H1 (cell line): Measurements from ENCODE around the gene LEPR. TPM values are rescaled to one million over a fixed set of nuclear protein-coding genes. Genes with fewer than 3 reads are reported as not detected.
A peak's percentile ranks its signal among the peaks of the same experiment; 100 is the strongest.
"Not testable (repeated sequence)": the region's sequence is repeated elsewhere in the genome, so short reads cannot be mapped to it uniquely, and the experiment has no call there.

ENCODE experiments used
- CTCF ChIA-PET: fragments of 300-600 bp; sonication (Branson Sonifier 250); formaldehyde crosslinking; loops from one replicate; lab custom pipeline; 2021; ENCODE audit not compliant: partially characterized antibody; lab: Charles Lee
- POLR2A ChIA-PET: fragments of 300-600 bp; sonication (Branson Sonifier 250); formaldehyde crosslinking; loops from one replicate; lab custom pipeline; 2021; ENCODE audit warnings: inconsistent platforms; ENCODE audit not compliant: partially characterized antibody; lab: Charles Lee
- DNase-seq, 2 experiments: peaks; one replicate each; pipeline versions ENCODE4 v3.0.0 to v3.0.0-alpha.2; 2010 to 2022; ENCODE audit warnings: low spot score in 2 of 2, low read depth in 1 of 2, mixed read lengths in 1 of 2
- FAIRE-seq: peaks from 2 replicates; lab custom pipeline; 2011; peaks lifted over from hg19 to GRCh38; lab: Jason Lieb, UNC
- H2AFZ ChIP-seq: 2 replicates; pipeline ENCODE4 v1.8.1; 2012; ENCODE audit warnings: low read length, inconsistent platforms
- H2AK5ac ChIP-seq: 2 replicates; pipeline ENCODE4 v1.6.1; 2013; ENCODE audit warnings: low read depth, low read length
- H2BK120ac ChIP-seq: replicated peaks from 2 replicates; pipeline ENCODE3; 2013; ENCODE audit warnings: low read depth, low read length, inconsistent platforms
- H2BK12ac ChIP-seq: 2 replicates; pipeline ENCODE4 v1.6.1; 2013; ENCODE audit warnings: low read depth, low read length
- H2BK15ac ChIP-seq: 2 replicates; pipeline ENCODE4 v1.6.1; 2013; ENCODE audit warnings: low read length
- H2BK20ac ChIP-seq: 2 replicates; pipeline ENCODE4 v1.6.1; 2013; ENCODE audit warnings: low read length
- H2BK5ac ChIP-seq: 2 replicates; pipeline ENCODE4 v1.6.1; 2013; ENCODE audit warnings: low read depth, low read length
- H3K14ac ChIP-seq: 2 replicates; pipeline ENCODE4 v1.6.1; 2013; ENCODE audit warnings: inconsistent platforms; ENCODE audit not compliant: insufficient read length
- H3K18ac ChIP-seq: 2 replicates; pipeline ENCODE4 v1.6.1; 2013; ENCODE audit warnings: low read length; ENCODE audit errors: extremely low read depth
- H3K23ac ChIP-seq: 2 replicates; pipeline ENCODE4 v1.6.1; 2013; ENCODE audit warnings: inconsistent platforms; ENCODE audit not compliant: insufficient read length
- H3K23me2 ChIP-seq: 2 replicates; pipeline ENCODE4 v1.6.1; 2013; ENCODE audit warnings: low read depth, low read length
- H3K27ac ChIP-seq: 2 replicates; pipeline ENCODE4 v1.6.1; 2011; ENCODE audit warnings: low read depth, low read length, inconsistent platforms
- H3K27me3 ChIP-seq, 4 experiments: replicated peaks in 1 of 4; 1 replicate in 1 of 4; 2 replicates in 3 of 4; pipeline versions ENCODE4 v1.6.1 to v1.8.1; 2011 to 2013; ENCODE audit warnings: low read length in 3 of 4, mild to moderate bottlenecking in 3 of 4, inconsistent platforms in 2 of 4, mixed read lengths in 2 of 4, moderate library complexity in 1 of 4; ENCODE audit not compliant: control insufficient read depth in 3 of 4, insufficient read depth in 3 of 4; ENCODE audit errors: extremely low read depth in 1 of 4
- H3K36me3 ChIP-seq, 4 experiments: 2 replicates each; pipeline versions ENCODE4 v1.6.1 to v1.8.1; 2011 to 2013; ENCODE audit warnings: mild to moderate bottlenecking in 4 of 4, low read length in 3 of 4, moderate library complexity in 2 of 4, control low read depth in 1 of 4, inconsistent platforms in 1 of 4; ENCODE audit not compliant: insufficient read depth in 4 of 4, control insufficient read depth in 2 of 4
- H3K4ac ChIP-seq: replicated peaks from 2 replicates; pipeline ENCODE3; 2013; ENCODE audit warnings: low read length, low read depth, mixed read lengths, inconsistent platforms; ENCODE audit not compliant: insufficient read length
- H3K4me1 ChIP-seq, 4 experiments: replicated peaks in 1 of 4; 1 replicate in 1 of 4; 2 replicates in 3 of 4; pipeline versions ENCODE4 v1.6.1 to v1.8.1; 2011 to 2013; ENCODE audit warnings: low read length in 3 of 4, inconsistent platforms in 2 of 4, mixed read lengths in 1 of 4; ENCODE audit not compliant: insufficient read depth in 4 of 4, control insufficient read depth in 3 of 4
- H3K4me2 ChIP-seq, 2 experiments: 2 replicates each; pipeline versions ENCODE4 v1.6.1 to v1.8.1; 2011 to 2013; ENCODE audit warnings: low read depth in 2 of 2, low read length in 2 of 2, control low read depth in 1 of 2, inconsistent platforms in 1 of 2, mild to moderate bottlenecking in 1 of 2; ENCODE audit not compliant: insufficient read depth in 1 of 2
- H3K4me3 ChIP-seq, 4 experiments: fragments of 200-600, 300-600 bp in 1 of 4; sonication (generic), shearing (Covaris generic), sonication (Bioruptor Twin) in 1 of 4; 2 replicates each; pipeline versions ENCODE4 v1.5.1 to v1.8.1; 2011 to 2016; ENCODE audit warnings: low read length in 4 of 4, low read depth in 3 of 4, control low read depth in 2 of 4, inconsistent platforms in 2 of 4, mild to moderate bottlenecking in 2 of 4, mixed read lengths in 1 of 4, moderate library complexity in 1 of 4; ENCODE audit not compliant: insufficient read depth in 2 of 4; ENCODE audit errors: extremely low read depth in 1 of 4
- H3K56ac ChIP-seq: replicated peaks from 2 replicates; pipeline ENCODE3; 2013; ENCODE audit warnings: low read depth, mild to moderate bottlenecking, mixed read lengths, low read length, inconsistent platforms; ENCODE audit not compliant: insufficient read length
- H3K79me1 ChIP-seq: 2 replicates; pipeline ENCODE4 v1.6.1; 2013; ENCODE audit warnings: low read depth, low read length, control low read depth
- H3K79me2 ChIP-seq, 2 experiments: 2 replicates each; pipeline versions ENCODE4 v1.6.1 to v1.8.1; 2012 to 2013; ENCODE audit warnings: low read length in 2 of 2, mild to moderate bottlenecking in 2 of 2, inconsistent platforms in 1 of 2; ENCODE audit not compliant: insufficient read depth in 2 of 2, control insufficient read depth in 1 of 2
- H3K9ac ChIP-seq, 4 experiments: replicated peaks in 1 of 4; 1 replicate in 1 of 4; 2 replicates in 3 of 4; pipeline versions ENCODE4 v1.6.1 to v1.8.1; 2011 to 2013; ENCODE audit warnings: low read depth in 3 of 4, low read length in 3 of 4, control low read depth in 2 of 4, mild to moderate bottlenecking in 2 of 4, moderate library complexity in 2 of 4, inconsistent platforms in 1 of 4; ENCODE audit errors: extremely low read depth in 1 of 4
- H3K9me3 ChIP-seq, 2 experiments: 2 replicates each; pipeline versions ENCODE4 v1.6.1 to v1.8.1; 2012 to 2013; ENCODE audit warnings: mild to moderate bottlenecking in 2 of 2, moderate library complexity in 2 of 2, control low read depth in 1 of 2, inconsistent platforms in 1 of 2, low read depth in 1 of 2, low read length in 1 of 2, mixed read lengths in 1 of 2; ENCODE audit not compliant: insufficient read depth in 2 of 2
- H4K20me1 ChIP-seq, 2 experiments: replicated peaks in 1 of 2; 2 replicates each; pipeline versions ENCODE3 to v1.8.1; 2011 to 2013; ENCODE audit warnings: inconsistent platforms in 2 of 2, low read length in 2 of 2, mild to moderate bottlenecking in 1 of 2; ENCODE audit not compliant: insufficient read depth in 2 of 2, control insufficient read depth in 1 of 2
- H4K5ac ChIP-seq: 2 replicates; pipeline ENCODE4 v1.6.1; 2013; ENCODE audit warnings: low read length, low read depth, mixed read lengths, inconsistent platforms; ENCODE audit not compliant: insufficient read length
- H4K8ac ChIP-seq: 2 replicates; pipeline ENCODE4 v1.8.0; 2013; ENCODE audit warnings: mild to moderate bottlenecking, moderate library complexity, low read length, inconsistent platforms; ENCODE audit not compliant: insufficient read depth; ENCODE audit errors: extremely low read depth
- H4K91ac ChIP-seq: replicated peaks from 2 replicates; pipeline ENCODE3; 2013; ENCODE audit warnings: low read length, mixed read lengths, inconsistent platforms; ENCODE audit not compliant: insufficient read length
- WGBS, 2 experiments: shearing (Covaris generic) in 1 of 2; methylation state at CpG; one replicate each; pipeline versions ENCODE4 v1.1.6 to v1.1.7; 2013 to 2015; ENCODE audit warnings: low lambda C conversion rate in 2 of 2, mixed read lengths in 2 of 2, inconsistent platforms in 1 of 2, low coverage in 1 of 2, missing lambda C conversion rate in 1 of 2; ENCODE audit not compliant: insufficient replicate concordance in 2 of 2, insufficient coverage in 1 of 2, insufficient read length in 1 of 2; ENCODE audit errors: extremely low coverage in 1 of 2, missing lambda C conversion rate in 1 of 2; 5-methylcytosine and 5-hydroxymethylcytosine counted together
- polyA plus RNA-seq, 7 experiments: library from polyadenylated mRNA; depleted of rRNA in 3 of 7; stranded (reverse) in 5 of 7; unstranded in 2 of 7; fragments of >200 nt in 5 of 7; fragments of 200-250 nt in 2 of 7; gene quantifications; 1 replicate in 5 of 7; 2 replicates in 1 of 7; 4 replicates in 1 of 7; pipeline versions ENCODE4 v1.2.1 to v1.2.3, GENCODE V29; 2011 to 2013; ENCODE audit warnings: missing spikeins in 2 of 7, mixed read lengths in 2 of 7
- total RNA-seq: library from RNA; stranded (reverse); fragmentation: NEBNext Ultra II Directional; extraction: Animal tissue kit (Norgen Biotek cat#: 25700); gene quantifications from 2 replicates; pipeline ENCODE4 v1.2.1, GENCODE V29; 2021

The LEPR gene
- total and polyA plus RNA-seq, 2 of the 8 experiments (the other 6 are each of a cell fraction or from before 2014, with no cell fraction given), result 1.3 to 3.9 TPM

DNA sequence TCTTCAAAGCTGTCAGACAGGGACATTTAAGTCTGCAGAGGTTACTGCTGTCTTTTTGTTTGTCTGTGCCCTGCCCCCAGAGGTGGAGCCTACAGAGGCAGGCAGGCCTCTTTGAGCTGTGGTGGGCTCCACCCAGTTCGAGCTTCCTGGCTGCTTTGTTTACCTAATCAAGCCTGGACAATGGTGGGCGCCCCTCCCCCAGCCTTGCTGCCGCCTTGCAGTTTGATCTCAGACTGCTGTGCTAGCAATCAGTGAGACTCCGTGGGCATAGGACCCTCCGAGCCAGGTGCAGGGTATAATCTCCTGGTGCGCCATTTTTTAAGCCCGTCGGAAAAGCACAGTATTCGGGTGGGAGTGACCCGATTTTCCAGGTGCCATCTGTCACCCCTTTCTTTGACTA is 35.2 kb downstream of the LEPR start:
- FAIRE-seq, H3K4me3 ChIP-seq, H2BK15ac ChIP-seq, H3K79me2 ChIP-seq, H3K79me1 ChIP-seq, H3K4ac ChIP-seq, H3K4me1 ChIP-seq, H3K14ac ChIP-seq, H3K18ac ChIP-seq, H3K23me2 ChIP-seq, H3K36me3 ChIP-seq, H2BK12ac ChIP-seq, H4K20me1 ChIP-seq, H4K91ac ChIP-seq, H3K23ac ChIP-seq, H3K9me3 ChIP-seq, H2AK5ac ChIP-seq, H4K5ac ChIP-seq, H2AFZ ChIP-seq, H3K4me2 ChIP-seq, H2BK120ac ChIP-seq, H2BK20ac ChIP-seq, H3K27ac ChIP-seq, H4K8ac ChIP-seq, H3K27me3 ChIP-seq, H3K56ac ChIP-seq, H2BK5ac ChIP-seq, H3K9ac ChIP-seq: not testable (repeated sequence)
- DNase-seq, result peak in 1 of 2 experiments; percentile 73
- POLR2A ChIA-PET, result interaction anchor here (1.5 kb wide), 1 partner anchor 23 kb away, joined by 3 read pairs; no protein-coding TSS in a partner anchor
- 71% methylated on average over 8 of the region's 10 CpGs; no CpG with 5 or more reads in 1 of the 2 experiments for WGBS, 2 experiments
- CTCF ChIA-PET, result interaction anchor here (0.6 to 2.3 kb wide), 2 partner anchors 24 to 943 kb away, joined by 3 to 5 read pairs; no protein-coding TSS in a partner anchor
